NT2/D1 (cell line): ENCODE results near the gene PIK3R1.

Experiments
- SUZ12 ChIP-seq: IDR thresholded peaks from 2 replicates; pipeline ENCODE4 v1.6.1; 2011; ENCODE audit not compliant: insufficient read length, insufficient read depth; ENCODE audit errors: extremely low read depth
- ZNF274 ChIP-seq: IDR thresholded peaks from 2 replicates; pipeline ENCODE4 v1.6.1; 2011; ENCODE audit warnings: mild to moderate bottlenecking, low read depth, low read length

DNA sequence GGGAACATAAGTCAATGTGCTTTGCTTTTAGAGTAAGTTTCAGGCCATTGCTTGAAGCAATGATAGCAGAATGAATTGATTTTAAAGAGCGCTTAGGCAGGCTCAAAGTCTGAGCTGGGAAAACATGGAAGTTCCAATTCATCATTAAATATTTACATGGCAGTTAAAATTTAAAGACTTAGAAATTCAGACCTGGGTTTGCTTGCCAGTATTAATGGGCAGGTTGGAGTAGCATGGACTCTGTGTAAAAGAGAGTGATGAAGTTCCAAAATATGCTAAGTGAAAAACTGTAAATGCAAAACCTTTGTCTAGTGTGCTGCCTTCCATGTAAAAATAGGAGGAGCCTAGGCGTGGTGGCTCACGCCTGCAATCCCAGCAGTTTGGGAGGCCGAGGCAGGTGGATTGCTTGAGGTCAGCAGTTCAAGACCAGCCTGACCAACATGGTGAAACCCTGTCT lies 48.3 kb upstream of the PIK3R1 start:
- no peak for TF ChIP-seq ZNF274
- TF ChIP-seq SUZ12, result no peak
